Omental fat pad (tissue), 4 donors: ENCODE results near the gene MLIP. TPM values are rescaled to one million over a fixed set of nuclear protein-coding genes. Genes with fewer than 3 reads are reported as not detected.

Experiments
- ATAC-seq: fragments of 150-250 bp; one replicate; pipeline ENCODE4 v1.9.1; 2016; ENCODE audit warnings: mild to moderate bottlenecking, moderate library complexity; ENCODE audit not compliant: low FRiP score
- DNase-seq: peaks from one replicate; pipeline ENCODE4 v3.0.0-alpha.2; 2019; ENCODE audit warnings: low spot score
- CTCF ChIP-seq, 3 donors: fragments of 450-650 bp; IDR thresholded peaks; one replicate each; pipeline ENCODE4 v1.5.1; 2016 to 2017; ENCODE audit warnings: antibody characterized with exemption in 3 of 3, mild to moderate bottlenecking in 3 of 3, moderate library complexity in 2 of 3
- total RNA-seq, 4 donors: library from RNA; depleted of rRNA; stranded (reverse); fragments of >200 nt; gene quantifications; one replicate each; pipeline ENCODE4 v1.1.0, GENCODE V29; 2016

Gene MLIP
- total RNA-seq, 4 donors from 2014 or later, result 0.47 to 2.3 (median 0.75) TPM; not detected in 1

- DNase-seq (no peak), ATAC-seq (no peak)
Observed at GRCh38 chr6:54118117-54118516, 6.9 kb downstream of the MLIP start.

GRCh38 chr6:54125493-54125892, 14.2 kb downstream of the MLIP start:
- TF ChIP-seq CTCF (IDR thresholded peaks at IDR 0.05), result no peak
- DNase-seq (no peak), ATAC-seq (no peak)

More at GRCh38 chr6:54118117-54118516, 6.9 kb downstream of the MLIP start:
- TF ChIP-seq CTCF (IDR thresholded peaks at IDR 0.05), result no peak

GRCh38 chr6:54130179-54130578, 18.9 kb downstream of the MLIP start:
- no peak for DNase-seq
- no peak for ATAC-seq
- TF ChIP-seq CTCF (IDR thresholded peaks at IDR 0.05), result no peak

GRCh38 chr6:54132587-54132986, 21.3 kb downstream of the MLIP start:
- ATAC-seq (no peak), DNase-seq (no peak)
- TF ChIP-seq CTCF (IDR thresholded peaks at IDR 0.05), result no peak

GRCh38 chr6:54133186-54133585, 21.9 kb downstream of the MLIP start:
- ATAC-seq (no peak), DNase-seq (no peak)
- TF ChIP-seq CTCF (IDR thresholded peaks at IDR 0.05), result no peak

GRCh38 chr6:54134935-54135334, 23.7 kb downstream of the MLIP start:
- no peak for ATAC-seq
- no peak for TF ChIP-seq CTCF (IDR thresholded peaks at IDR 0.05)

GRCh38 chr6:54135665-54136369, 24.6 kb downstream of the MLIP start:
- DNase-seq (no peak), ATAC-seq (no peak)
- no peak for TF ChIP-seq CTCF (IDR thresholded peaks at IDR 0.05)

More at GRCh38 chr6:54134935-54135334, 23.7 kb downstream of the MLIP start:
- no peak for DNase-seq
